ENCODE measurements around the gene CD247.
A peak's percentile ranks its signal among the peaks of the same experiment; 100 is the strongest.

CD247 gene

GRCh38 chr1:167465018-167465417, 53.3 kb downstream of the CD247 start:
- no peaks in the 10 kb centered on the region for H3K9me3 ChIP-seq (ENCODE audit: insufficient read depth, low read depth, low read length)
- no peak overlapping the region for H3K9ac ChIP-seq (ENCODE audit: low read depth, low read length)
- peaks cover 24% of the 10 kb centered on the region for H3K4me1 ChIP-seq (ENCODE audit: insufficient read depth, low read length)
- no peaks in the 10 kb centered on the region for H3K27me3 ChIP-seq (ENCODE audit: insufficient read depth, low read length)
- H3K36me3 ChIP-seq (ENCODE audit: insufficient read depth, low read depth, low read length): no peaks in the 10 kb centered on the region
- H3K4me3 ChIP-seq (ENCODE audit: low read length): no peak overlapping the region
- no peak overlapping the region for H3K27ac ChIP-seq (ENCODE audit: low read length)

GRCh38 chr1:167463875-167464575, 54.3 kb downstream of the CD247 start:
- H3K9ac ChIP-seq (ENCODE audit: low read depth, low read length): no peak overlapping the region
- H3K9me3 ChIP-seq (ENCODE audit: insufficient read depth, low read depth, low read length): no peaks in the 10 kb centered on the region
- no peaks in the 10 kb centered on the region for H3K36me3 ChIP-seq (ENCODE audit: insufficient read depth, low read depth, low read length)
- H3K4me1 ChIP-seq (ENCODE audit: insufficient read depth, low read length): peaks cover 24% of the 10 kb centered on the region
- H3K27me3 ChIP-seq (ENCODE audit: insufficient read depth, low read length): no peaks in the 10 kb centered on the region
- H3K27ac ChIP-seq (ENCODE audit: low read length): no peak overlapping the region
- H3K4me3 ChIP-seq (ENCODE audit: low read length): no peak overlapping the region

GRCh38 chr1:167463080-167463479, 55.2 kb downstream of the CD247 start:
- no peak overlapping the region for H3K4me3 ChIP-seq (ENCODE audit: low read length)
- no peaks in the 10 kb centered on the region for H3K36me3 ChIP-seq (ENCODE audit: insufficient read depth, low read depth, low read length)
- no peak overlapping the region for H3K9ac ChIP-seq (ENCODE audit: low read depth, low read length)
- no peaks in the 10 kb centered on the region for H3K9me3 ChIP-seq (ENCODE audit: insufficient read depth, low read depth, low read length)
- H3K27me3 ChIP-seq (ENCODE audit: insufficient read depth, low read length): peaks cover 4% of the 10 kb centered on the region
- no peak overlapping the region for H3K27ac ChIP-seq (ENCODE audit: low read length)
- H3K4me1 ChIP-seq (ENCODE audit: insufficient read depth, low read length): peaks cover 22% of the 10 kb centered on the region

GRCh38 chr1:167462341-167462740, 56.0 kb downstream of the CD247 start:
- Histone ChIP-seq H3K9me3 (ENCODE audit: insufficient read depth, low read depth, low read length) (no peaks in the 10 kb centered on the region), H3K4me1 (ENCODE audit: insufficient read depth, low read length) (peaks cover 22% of the 10 kb centered on the region), H3K9ac (ENCODE audit: low read depth, low read length) (no peak overlapping the region), H3K27me3 (ENCODE audit: insufficient read depth, low read length) (peaks cover 11% of the 10 kb centered on the region), H3K36me3 (ENCODE audit: insufficient read depth, low read depth, low read length) (no peaks in the 10 kb centered on the region), H3K27ac (ENCODE audit: low read length) (no peak overlapping the region), H3K4me3 (ENCODE audit: low read length) (no peak overlapping the region)

- Histone ChIP-seq H3K4me1 (ENCODE audit: insufficient read depth, low read length) (peaks cover 26% of the 10 kb centered on the region), H3K9ac (ENCODE audit: low read depth, low read length) (no peak overlapping the region), H3K36me3 (ENCODE audit: insufficient read depth, low read depth, low read length) (no peaks in the 10 kb centered on the region), H3K27ac (ENCODE audit: low read length) (no peak overlapping the region), H3K9me3 (ENCODE audit: insufficient read depth, low read depth, low read length) (no peaks in the 10 kb centered on the region), H3K27me3 (ENCODE audit: insufficient read depth, low read length) (peaks cover 26% of the 10 kb centered on the region), H3K4me3 (ENCODE audit: low read length) (no peak overlapping the region)
Observed at GRCh38 chr1:167460836-167461235, 57.5 kb downstream of the CD247 start.

- peaks cover 15% of the 10 kb centered on the region; the same call in 1 of the 2 replicates for H3K4me1 ChIP-seq (ENCODE audit: insufficient read depth, low read length)
- no peak overlapping the region for H3K27ac ChIP-seq (ENCODE audit: low read length)
- H3K9me3 ChIP-seq (ENCODE audit: insufficient read depth, low read depth, low read length): no peaks in the 10 kb centered on the region
- H3K36me3 ChIP-seq (ENCODE audit: insufficient read depth, low read depth, low read length): no peaks in the 10 kb centered on the region
- H3K27me3 ChIP-seq (ENCODE audit: insufficient read depth, low read length): peaks cover 53% of the 10 kb centered on the region
- H3K4me3 ChIP-seq (ENCODE audit: low read length): no peak overlapping the region
- H3K9ac ChIP-seq (ENCODE audit: low read depth, low read length): no peak overlapping the region
Observed at GRCh38 chr1:167457936-167458584, 60.3 kb downstream of the CD247 start.

- H3K27ac ChIP-seq (ENCODE audit: low read length): no peak overlapping the region
- H3K9ac ChIP-seq (ENCODE audit: low read depth, low read length): no peak overlapping the region
- no peak overlapping the region for H3K4me3 ChIP-seq (ENCODE audit: low read length)
- H3K9me3 ChIP-seq (ENCODE audit: insufficient read depth, low read depth, low read length): no peaks in the 10 kb centered on the region
- H3K4me1 ChIP-seq (ENCODE audit: insufficient read depth, low read length): peaks cover 15% of the 10 kb centered on the region; the same call in 1 of the 2 replicates
- H3K36me3 ChIP-seq (ENCODE audit: insufficient read depth, low read depth, low read length): no peaks in the 10 kb centered on the region
- H3K27me3 ChIP-seq (ENCODE audit: insufficient read depth, low read length): peaks cover 58% of the 10 kb centered on the region
Observed at GRCh38 chr1:167456926-167457325, 61.4 kb downstream of the CD247 start.

GRCh38 chr1:167456524-167456923, 61.8 kb downstream of the CD247 start:
- Histone ChIP-seq H3K4me3 (ENCODE audit: low read length) (no peak overlapping the region), H3K9me3 (ENCODE audit: insufficient read depth, low read depth, low read length) (no peaks in the 10 kb centered on the region), H3K27ac (ENCODE audit: low read length) (no peak overlapping the region), H3K4me1 (ENCODE audit: insufficient read depth, low read length) (peaks cover 15% of the 10 kb centered on the region; the same call in 1 of the 2 replicates), H3K27me3 (ENCODE audit: insufficient read depth, low read length) (peaks cover 58% of the 10 kb centered on the region), H3K36me3 (ENCODE audit: insufficient read depth, low read depth, low read length) (no peaks in the 10 kb centered on the region), H3K9ac (ENCODE audit: low read depth, low read length) (no peak overlapping the region)

GRCh38 chr1:167455786-167456446, 62.4 kb downstream of the CD247 start:
- Histone ChIP-seq H3K9ac (ENCODE audit: low read depth, low read length) (no peak overlapping the region), H3K36me3 (ENCODE audit: insufficient read depth, low read depth, low read length) (no peaks in the 10 kb centered on the region), H3K4me3 (ENCODE audit: low read length) (peak overlapping the region; percentile 79; the same call in 1 of the 2 replicates), H3K4me1 (ENCODE audit: insufficient read depth, low read length) (peaks cover 15% of the 10 kb centered on the region; the same call in 1 of the 2 replicates), H3K27me3 (ENCODE audit: insufficient read depth, low read length) (peaks cover 58% of the 10 kb centered on the region), H3K27ac (ENCODE audit: low read length) (no peak overlapping the region), H3K9me3 (ENCODE audit: insufficient read depth, low read depth, low read length) (no peaks in the 10 kb centered on the region)

- Histone ChIP-seq H3K36me3 (ENCODE audit: insufficient read depth, low read depth, low read length) (no peaks in the 10 kb centered on the region), H3K27me3 (ENCODE audit: insufficient read depth, low read length) (peaks cover 58% of the 10 kb centered on the region), H3K4me3 (ENCODE audit: low read length) (peak overlapping the region; percentile 79), H3K4me1 (ENCODE audit: insufficient read depth, low read length) (peaks cover 15% of the 10 kb centered on the region; the same call in 1 of the 2 replicates), H3K9me3 (ENCODE audit: insufficient read depth, low read depth, low read length) (no peaks in the 10 kb centered on the region), H3K27ac (ENCODE audit: low read length) (no peak overlapping the region), H3K9ac (ENCODE audit: low read depth, low read length) (peak overlapping the region; percentile 56; the same call in 1 of the 2 replicates)
Observed at GRCh38 chr1:167454894-167455785, 63.2 kb downstream of the CD247 start.

- H3K4me3 ChIP-seq (ENCODE audit: low read length): peak overlapping the region; percentile 79
- H3K4me1 ChIP-seq (ENCODE audit: insufficient read depth, low read length): peaks cover 15% of the 10 kb centered on the region; the same call in 1 of the 2 replicates
- H3K27ac ChIP-seq (ENCODE audit: low read length): no peak overlapping the region
- no peaks in the 10 kb centered on the region for H3K9me3 ChIP-seq (ENCODE audit: insufficient read depth, low read depth, low read length)
- peak overlapping the region; percentile 56; the same call in 1 of the 2 replicates for H3K9ac ChIP-seq (ENCODE audit: low read depth, low read length)
- peaks cover 58% of the 10 kb centered on the region for H3K27me3 ChIP-seq (ENCODE audit: insufficient read depth, low read length)
- H3K36me3 ChIP-seq (ENCODE audit: insufficient read depth, low read depth, low read length): no peaks in the 10 kb centered on the region
Observed at GRCh38 chr1:167454304-167454893, 63.9 kb downstream of the CD247 start.

Data from iPS-20b (cell line).